HuH-7.5 (cell line): ENCODE results near the gene DAPK1.
"Not testable (repeated sequence)": the region's sequence is repeated elsewhere in the genome, so short reads cannot be mapped to it uniquely, and the experiment has no call there.

ENCODE experiments used
- DNase-seq: peaks from one replicate; pipeline ENCODE4 v3.0.0; 2011; ENCODE audit warnings: low spot score

DAPK1 gene

DNA sequence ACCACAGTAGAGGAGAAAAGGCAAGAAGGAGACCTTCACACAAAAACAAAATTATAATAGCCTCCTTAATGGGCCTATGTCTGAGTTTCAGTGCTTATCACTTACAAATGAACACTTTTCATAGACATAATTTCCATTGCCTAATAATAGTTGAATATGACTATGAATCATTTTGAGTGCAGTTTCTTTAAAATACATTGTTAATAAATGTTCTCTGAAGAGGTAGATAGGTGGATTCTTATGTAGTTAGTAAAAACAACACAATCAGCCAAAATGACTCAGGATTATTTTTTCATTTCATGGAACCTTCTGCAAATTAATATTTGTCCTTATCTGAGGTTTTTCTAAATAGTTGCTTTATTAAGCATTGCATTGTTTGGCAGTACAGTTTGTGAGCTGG lies 45.6 kb downstream of the DAPK1 start:
- no peak for DNase-seq

DNA sequence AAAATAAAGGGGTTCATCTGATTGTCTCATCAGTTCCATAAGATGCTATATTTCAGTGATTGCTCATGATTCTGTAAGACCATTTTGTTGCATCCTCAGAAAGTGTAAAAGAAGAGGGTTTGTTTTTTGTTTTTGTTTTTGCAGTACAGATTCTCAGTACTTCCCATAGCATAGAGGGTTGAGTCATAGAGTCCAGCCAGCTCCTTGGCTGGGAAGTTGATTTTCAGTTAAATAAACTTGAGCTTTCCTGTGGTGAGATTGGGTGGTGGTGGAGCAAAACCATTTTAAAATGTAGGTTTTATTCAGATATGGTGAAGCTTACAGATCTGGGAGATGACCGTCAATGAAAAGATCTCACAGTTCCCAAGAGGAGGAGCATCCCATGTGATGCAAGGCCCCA lies 48.2 kb downstream of the DAPK1 start:
- no peak for DNase-seq

DNA sequence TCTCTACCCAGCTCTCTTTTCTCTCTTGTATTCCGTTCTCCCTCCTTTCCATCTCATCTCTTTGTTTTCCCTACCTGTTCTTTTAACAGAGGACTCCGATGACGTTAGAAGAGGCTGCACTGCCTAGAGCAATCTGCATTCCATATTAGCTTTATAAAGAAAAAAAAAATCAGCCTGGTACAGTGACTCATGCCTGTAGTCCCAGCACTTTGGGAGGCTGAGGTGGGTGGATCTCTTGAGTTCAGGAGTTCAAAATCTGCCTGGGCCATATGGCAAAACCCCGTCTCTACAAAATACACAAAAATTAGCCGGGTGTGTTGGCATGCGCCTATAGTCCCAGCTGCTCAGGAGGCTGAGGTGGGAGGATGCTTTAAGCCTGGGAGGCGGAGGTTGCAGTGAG lies 49.0 kb downstream of the DAPK1 start:
- no peak for DNase-seq

DNA sequence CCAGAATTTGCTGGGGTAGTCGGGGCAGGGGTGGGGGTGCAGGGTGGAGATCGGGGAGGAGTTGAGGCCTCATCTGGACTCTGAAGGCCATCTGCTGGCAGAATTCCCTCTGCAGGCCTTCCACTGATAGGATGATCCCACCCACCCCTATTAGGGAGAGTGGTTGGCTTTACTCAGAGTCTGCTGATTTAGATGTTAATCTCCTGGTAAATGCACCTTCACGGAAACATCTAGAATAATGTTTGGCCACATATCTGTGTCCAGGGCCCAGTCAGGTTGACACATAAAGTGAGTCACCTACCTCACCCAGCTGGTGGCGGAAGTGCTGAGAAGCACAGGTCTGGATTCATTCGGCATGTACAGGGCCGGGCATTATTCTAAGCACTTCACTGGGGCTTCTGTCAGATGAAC lies 50.0 kb downstream of the DAPK1 start:
- no peak for DNase-seq

DNA sequence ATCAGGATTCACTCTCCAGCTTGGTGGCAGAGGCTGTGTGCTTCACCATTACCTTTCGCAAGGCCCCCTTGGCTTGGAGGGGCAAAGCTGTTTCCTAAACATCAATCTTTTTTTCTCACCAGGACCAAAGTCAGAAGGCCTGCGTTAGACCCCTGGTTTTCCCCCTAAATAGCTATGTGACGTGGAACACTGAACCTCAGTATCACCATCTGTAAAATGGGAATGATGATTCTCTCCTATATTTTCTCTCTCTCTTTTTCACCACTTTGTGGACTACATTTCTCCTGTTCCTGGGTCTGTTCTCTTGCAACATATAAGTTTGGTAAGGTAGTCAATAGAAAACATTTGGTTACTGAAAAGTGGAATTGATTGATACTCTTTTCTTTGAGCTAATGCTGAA lies 50.5 kb downstream of the DAPK1 start:
- no peak for DNase-seq

DNA sequence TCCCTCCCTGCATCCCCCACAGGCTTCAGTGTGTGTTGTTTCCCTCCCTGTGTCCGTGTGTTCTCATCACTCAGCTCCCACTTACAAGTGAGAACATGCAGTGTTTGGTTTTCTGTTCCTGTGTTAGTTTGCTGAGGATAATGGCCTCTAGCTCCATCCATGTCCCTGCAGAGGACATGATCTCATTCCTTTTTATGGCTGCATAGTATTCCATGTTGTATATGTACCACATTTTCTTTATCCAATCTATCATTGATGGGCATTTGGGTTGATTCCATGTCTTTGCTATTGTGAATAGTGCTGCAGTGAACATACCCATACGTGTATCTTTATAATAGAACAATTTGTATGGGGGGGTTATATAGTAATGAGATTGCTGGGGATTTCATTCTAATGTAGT lies 51.4 kb downstream of the DAPK1 start:
- DNase-seq, result not testable (repeated sequence)

DNA sequence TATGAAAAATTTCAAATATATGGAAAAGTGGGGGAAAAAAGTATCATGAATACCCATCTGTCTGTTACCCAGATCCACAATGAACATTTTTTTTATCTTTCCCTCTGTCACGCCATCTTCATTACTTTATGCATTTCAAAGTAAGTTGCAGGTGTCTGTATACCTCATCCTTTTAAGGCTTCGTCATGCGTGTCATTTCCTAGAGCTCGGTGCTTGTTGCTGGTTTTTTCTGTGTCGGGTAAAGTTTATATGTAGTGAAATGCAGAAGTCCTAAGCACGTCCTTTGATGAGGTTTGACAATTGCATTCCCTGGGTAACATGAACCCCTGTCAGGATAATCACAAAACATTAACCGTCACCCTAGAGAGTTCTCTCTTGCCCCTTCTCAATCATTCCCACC lies 52.1 kb downstream of the DAPK1 start:
- no peak for DNase-seq

DNA sequence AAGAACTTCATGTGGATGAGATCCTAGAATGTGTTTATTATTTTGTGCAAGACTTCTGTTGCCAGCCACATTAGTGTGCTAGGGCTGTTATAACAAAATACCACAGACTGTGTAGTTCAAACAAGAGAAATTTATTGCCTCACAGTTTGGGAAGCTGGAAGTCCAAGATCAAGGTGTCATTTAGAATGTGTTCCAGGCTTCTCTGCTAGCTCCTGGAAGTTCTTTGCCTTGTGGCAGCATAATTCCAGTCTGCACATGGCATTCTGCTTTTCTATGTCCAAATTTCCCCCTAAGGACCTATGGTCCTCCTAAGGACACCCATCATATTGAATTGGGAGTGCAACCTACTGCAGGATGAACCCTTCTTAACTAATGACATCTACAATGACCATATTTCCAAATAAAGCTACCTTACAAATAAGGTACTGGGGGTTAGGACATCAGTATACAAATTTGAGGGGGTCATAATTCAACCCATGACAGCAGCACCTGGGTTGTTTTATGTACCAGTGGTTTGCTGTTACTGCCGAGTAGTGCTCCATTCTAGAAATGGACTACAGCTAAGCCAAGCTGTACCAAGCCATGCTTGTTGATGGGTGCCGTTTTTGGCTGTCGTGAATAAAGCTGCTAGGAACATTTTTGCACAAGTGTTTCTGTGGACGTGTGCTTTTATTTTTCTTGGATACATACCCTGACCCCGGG lies 52.7 kb downstream of the DAPK1 start:
- no peak for DNase-seq

DNA sequence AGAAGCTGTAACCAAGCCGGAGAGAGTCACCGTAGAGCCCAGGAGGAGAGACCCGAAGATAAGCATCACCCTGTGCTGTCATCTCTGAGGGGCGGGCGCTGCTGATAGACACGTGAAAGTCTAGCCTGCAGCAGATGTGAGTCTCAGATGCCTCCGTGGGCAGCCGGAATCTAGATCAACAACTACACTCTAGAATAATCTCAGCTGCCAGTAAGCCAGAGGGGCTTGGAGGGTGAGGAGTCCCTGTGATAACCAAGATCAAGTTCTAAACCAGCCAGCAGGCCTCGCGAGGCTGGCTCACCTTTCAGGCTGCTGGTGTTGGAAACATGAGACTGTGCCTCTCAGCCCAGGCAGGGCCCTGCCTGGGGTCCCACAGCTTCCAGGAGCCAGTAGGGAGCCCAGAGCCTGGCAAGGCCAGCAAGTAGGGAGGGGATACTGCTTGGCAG lies 54.1 kb downstream of the DAPK1 start:
- DNase-seq, result no peak

DNA sequence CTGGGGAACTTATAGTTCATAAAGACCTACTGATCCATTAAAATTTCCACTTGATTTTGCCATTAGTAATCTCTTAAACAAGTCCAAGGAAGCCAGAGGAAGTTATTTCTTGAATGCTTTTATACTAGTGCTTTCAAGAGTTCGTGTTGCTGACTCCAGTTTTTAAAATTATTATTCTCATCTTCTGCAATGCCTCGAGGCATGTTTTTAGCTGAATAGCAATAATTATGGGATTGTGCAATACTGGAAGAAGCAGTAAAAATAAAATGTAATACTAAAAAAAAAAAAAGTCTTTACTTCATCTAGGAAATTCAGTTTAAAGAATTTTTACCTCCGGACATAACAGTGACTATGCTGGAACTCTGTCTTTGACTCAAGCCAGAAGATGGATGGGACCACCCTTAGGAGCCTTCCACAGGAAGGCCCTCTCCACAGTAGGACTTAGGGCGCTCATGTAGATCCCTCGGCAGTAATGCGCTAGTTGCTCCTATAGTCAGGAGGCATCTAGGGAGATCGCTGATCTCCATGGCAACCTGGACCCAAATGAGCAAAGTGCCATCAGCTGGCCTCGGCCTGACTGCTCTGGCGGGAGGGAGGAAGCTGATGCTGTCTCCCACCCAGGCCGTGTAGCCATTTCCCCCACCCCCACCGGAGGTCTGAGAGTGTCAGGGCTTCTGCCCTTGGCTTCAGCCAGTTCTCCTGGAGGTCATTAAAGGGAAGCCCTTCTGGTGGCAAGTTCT lies 56.7 kb downstream of the DAPK1 start:
- DNase-seq, result no peak

DNA sequence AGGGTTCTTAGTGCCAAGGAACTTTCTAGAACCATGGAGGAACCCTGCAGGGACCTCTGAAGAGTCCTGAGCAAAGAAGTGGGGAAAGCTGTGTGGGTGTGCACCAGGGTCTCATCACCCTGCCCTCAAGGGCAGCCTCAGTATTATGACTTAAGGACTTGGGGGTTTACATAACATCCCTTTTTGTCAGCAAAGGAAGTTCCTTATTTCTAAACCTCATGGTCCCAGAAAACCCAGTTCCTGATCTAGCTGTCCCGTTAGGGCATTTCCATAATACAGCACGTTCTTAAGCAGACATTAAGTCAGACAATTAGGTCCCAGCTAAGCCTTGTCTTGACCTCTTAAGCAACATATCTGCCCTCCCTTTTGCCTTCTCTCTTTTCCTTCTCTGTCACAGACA lies 57.3 kb downstream of the DAPK1 start:
- no peak for DNase-seq

DNA sequence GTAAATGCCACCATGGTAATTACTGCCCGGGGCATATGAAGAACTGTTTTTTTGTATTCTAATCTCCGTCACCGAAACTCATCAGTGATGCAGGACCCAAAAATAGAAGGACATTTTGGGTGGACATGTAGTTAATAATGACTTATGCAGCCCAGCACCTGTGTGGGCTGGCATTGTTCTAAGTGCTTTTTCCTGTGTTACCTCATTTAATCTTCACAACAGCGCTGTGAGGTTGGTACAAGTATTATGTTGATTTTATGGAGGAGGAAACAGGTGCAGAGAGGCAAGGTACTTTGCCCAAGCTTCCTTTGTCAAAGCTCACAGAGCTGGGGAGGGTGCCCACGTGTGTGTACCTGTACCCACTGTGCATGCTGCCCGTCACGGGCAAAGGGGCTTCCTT lies 58.4 kb downstream of the DAPK1 start:
- no peak for DNase-seq

DNA sequence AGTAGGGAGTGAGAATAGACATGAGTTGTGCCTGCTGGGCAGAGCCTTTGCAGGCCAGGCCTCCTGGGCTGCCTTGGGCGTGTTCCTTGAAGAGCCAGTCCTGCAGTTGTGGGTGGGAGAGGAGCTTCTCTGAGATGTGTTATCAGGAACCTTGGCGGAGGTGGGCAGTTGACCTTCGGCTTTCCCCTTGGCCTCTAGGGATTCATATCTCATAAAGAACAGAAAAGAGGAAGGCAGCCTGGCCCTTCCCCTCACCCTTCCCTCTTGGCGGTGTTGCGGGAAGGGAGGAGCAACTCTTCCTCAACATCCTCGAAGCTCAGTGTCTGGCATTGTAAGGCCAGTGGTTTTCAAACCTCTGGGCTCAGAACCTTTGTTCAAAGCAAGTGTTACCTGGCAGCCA lies 59.2 kb downstream of the DAPK1 start:
- no peak for DNase-seq

DNA sequence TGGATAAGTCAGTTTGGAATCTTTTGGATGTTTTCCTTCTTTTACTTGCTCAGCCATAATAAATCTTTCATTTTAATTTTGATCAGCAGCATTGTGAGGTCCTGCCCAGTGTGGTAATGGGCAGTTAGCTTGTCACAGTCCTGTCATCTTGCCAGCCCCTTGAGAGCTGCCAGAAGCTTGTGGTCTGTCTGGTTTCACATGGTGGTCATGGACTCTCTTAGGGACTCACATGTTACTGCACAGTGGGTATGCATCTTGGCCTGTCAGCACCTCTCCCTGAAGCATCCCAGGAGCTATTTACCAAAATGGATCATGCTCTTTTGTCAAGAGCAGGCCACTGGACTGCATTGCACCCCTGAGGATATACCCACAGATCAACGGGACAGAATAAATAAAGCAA lies 60.3 kb downstream of the DAPK1 start:
- DNase-seq, result no peak

DNA sequence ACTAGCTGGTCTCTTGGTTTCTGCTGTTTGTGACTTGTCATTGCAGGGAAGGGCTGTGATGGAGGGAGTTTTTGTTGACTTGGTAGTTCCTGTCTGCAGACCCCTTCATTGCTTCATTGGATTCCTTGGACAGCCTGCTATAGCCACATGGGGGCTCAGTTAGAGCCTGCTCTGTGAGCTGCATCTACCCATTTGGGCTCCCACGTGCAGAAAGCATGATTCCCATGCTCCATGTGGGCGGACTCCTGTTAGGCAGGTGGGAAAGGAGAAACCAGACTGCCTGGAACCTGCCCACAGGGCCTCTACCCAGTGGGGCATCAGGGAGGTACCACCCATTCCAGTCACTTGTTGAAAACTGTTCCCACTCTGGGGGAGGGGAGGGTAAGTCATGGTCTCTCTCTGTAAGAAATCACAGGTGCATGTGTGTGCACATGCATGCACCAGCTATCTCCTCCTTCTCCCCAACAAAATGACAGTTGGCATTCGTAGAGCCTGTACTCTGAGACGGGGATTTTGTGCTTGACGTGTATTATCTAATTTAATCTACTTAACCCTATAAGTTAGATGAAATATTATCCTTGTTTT lies 61.0 kb downstream of the DAPK1 start:
- DNase-seq, result no peak

DNA sequence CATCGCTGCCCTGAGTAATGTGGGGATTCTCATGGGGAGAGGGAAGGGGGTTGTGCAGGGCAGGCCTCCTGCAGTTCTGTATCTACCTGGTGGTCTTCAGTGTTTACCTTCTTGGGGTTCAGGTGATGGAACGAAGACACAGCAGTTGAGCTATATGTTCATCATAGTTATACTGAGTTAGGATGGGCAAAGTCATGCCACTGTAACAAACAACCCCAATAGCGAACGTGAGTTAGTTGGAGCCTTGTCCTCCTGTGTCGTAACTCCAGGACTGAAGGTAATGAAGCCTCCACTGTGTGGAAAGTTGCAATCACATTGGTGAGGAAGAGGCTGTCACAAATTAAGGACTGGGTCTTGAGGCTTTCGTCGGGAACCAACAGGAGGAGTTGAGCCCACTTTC lies 64.4 kb downstream of the DAPK1 start:
- no peak for DNase-seq

DNA sequence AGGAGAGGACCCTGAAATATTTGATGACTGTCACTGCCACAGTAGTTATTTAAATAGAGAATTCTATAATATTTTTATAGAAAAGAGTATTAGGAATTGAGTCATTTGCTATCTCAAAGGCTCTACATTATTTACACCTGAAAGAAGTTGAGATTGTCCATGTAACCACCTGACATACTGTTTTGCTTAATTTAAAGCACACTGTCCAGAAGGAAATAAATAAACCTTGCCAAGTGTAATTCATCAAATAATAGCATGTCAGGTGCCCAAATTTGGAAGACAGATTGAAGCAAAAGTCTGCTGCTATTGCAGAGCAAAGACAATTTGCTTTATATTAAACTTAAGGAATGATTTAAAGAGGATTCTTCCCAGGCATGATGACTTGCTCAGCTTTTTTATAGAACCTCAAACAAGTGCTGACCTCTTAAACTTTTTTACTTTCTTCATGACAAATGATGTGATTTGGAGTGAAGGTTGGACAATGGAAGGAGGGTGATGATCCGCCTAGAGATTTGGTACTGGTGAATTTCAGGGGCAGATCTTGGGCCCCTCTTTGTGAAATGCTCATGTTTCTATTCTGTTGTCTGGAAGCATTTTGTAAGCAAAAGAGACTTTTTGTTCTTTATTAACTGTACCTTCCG lies 65.0 kb downstream of the DAPK1 start:
- DNase-seq, result no peak

DNA sequence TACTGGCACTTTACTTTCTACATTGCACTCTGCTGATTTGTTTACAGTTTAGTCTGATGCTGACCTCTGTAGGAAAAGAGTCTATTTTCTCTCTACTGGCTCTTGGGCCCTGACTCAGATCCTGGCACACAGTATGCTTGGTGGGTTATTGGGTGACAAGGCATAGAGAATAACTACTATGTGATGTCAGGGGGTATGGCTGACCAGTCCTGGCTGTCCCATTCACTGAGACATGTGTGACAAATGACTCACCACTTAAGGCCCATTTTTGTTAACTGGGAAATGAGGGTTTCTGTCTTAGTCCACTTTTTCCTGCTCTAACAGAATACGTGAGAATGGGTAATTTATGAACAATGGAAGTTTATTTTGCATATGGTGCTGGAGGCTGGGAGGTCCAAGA lies 66.4 kb downstream of the DAPK1 start:
- no peak for DNase-seq

DNA sequence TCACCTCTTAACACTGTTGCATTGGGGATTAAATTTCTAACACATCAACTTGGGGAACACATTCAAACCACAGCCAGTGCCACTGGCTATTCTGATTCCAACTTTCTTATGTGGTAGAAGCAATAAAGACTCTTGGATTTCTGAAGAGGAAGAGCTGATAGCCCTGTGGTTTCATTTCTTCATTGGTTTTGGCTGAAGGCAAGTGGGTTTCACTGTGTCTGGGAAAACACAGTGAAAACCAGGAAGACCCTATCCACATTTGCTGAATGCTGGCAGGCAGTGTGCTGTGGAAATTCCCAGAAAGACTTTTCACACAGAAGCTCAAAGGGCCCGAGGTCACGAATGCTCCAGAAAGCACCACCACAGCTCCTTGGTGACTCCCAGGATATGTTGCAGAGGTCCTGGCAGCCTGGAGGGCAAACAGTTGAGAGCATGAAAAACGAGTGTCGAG lies 67.1 kb downstream of the DAPK1 start:
- DNase-seq, result no peak

DNA sequence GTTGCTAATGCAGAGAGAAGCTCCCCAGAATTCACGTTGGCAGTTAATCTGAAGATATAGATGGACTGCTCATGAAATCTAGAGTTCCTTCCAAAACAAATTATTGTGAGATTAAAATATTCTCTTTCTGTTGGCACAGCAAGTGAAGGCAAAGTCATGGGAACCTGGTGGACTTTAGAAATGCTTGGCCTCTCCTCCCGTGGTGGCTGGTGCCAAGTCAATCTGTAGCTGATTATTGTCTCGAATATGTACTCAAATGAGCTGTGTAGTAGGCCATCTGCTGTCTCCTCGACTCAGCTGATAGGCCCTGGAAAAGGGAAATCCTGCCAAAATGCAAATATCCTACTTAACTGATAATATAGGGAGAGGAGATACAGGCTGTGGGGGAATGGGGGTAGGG lies 69.3 kb downstream of the DAPK1 start:
- no peak for DNase-seq

DNA sequence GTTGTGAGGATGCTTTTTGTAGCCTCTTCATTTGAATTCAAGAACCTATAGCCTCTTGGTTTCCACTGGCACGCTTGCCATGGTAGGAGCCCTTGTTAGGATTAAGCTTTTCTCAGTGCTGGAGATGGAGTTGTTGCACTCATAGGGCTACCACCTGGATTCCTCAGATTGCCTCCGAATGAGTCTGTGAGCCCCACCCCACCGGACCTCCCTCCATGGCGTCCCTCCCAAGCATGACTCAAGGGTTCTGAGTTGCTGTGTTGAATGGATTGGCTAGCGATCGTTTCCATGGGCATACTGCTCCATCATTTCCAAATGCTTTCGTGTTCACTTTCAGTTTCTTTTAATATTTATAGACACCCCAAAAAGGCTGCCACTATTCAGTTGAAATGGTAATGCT lies 69.9 kb downstream of the DAPK1 start:
- DNase-seq, result no peak

DNA sequence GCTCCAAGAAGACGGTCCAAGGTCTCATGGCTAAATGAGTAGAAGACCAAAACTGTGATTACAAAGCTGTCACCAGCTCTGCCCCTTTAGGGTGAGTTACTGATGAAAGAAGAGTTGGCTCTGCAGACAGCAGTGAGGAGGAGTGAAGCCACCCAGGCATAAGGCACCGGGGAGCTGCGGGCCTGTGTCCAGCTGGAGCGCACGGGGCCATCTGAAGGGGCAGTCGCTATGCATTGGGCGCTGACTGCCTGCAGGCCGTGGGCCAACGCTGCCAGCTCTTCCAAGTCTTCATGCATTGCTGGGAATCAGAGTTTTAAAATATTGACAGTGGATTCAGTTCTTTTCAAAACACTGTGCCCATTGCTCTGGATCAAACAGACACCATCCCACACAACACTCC lies 70.3 kb downstream of the DAPK1 start:
- no peak for DNase-seq

DNA sequence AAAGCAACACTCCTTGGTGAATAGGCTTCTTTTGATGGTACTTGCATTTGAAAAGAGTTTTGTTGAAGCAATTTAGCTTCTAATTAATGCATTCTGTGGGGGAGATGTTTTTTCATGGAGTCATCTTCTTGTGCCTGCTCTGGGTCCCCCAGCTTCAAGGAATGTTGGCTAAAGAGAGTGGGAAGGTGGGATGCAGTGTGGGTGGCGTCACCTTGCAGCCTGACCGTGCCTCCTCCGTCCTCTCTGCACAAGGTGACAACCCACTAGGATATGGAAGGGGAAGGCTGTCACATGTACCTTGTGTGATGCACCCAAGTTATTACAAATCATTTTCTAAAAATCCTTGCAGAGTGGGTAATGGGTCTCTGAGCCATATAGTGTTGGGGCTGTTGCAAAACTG lies 70.7 kb downstream of the DAPK1 start:
- DNase-seq, result no peak
